Esophagus (tissue), 2 donors: ENCODE data around the gene MSI2. TPM values are rescaled to one million over a fixed set of nuclear protein-coding genes. Genes with fewer than 3 reads are reported as not detected.

ENCODE experiments used
- H3K27ac ChIP-seq, 2 donors: one replicate each; pipeline ENCODE4 v1.5.1; 2013; ENCODE audit warnings: low read depth in 2 of 2, mild to moderate bottlenecking in 2 of 2, inconsistent platforms in 1 of 2, low read length in 1 of 2, moderate library complexity in 1 of 2
- H3K27me3 ChIP-seq, 2 donors: one replicate each; pipeline ENCODE4 v1.6.1; 2013; ENCODE audit warnings: low read length in 2 of 2, control low read depth in 1 of 2, mild to moderate bottlenecking in 1 of 2; ENCODE audit not compliant: insufficient read depth in 2 of 2, control insufficient read depth in 1 of 2
- H3K36me3 ChIP-seq, 2 donors: one replicate each; pipeline ENCODE4 v1.6.1; 2013; ENCODE audit warnings: low read length in 1 of 2; ENCODE audit not compliant: control insufficient read depth in 2 of 2, insufficient read depth in 2 of 2
- H3K4me1 ChIP-seq, 2 donors: one replicate each; pipeline ENCODE4 v1.6.1; 2013; ENCODE audit warnings: low read length in 1 of 2; ENCODE audit not compliant: control insufficient read depth in 2 of 2, insufficient read depth in 2 of 2
- H3K4me3 ChIP-seq, 2 donors: one replicate each; pipeline ENCODE4 v1.5.1; 2013; ENCODE audit warnings: low read length in 2 of 2, mild to moderate bottlenecking in 2 of 2, low read depth in 1 of 2, moderate library complexity in 1 of 2
- H3K9me3 ChIP-seq, 2 donors: one replicate each; pipeline ENCODE4 v1.6.1; 2013; ENCODE audit warnings: mild to moderate bottlenecking in 2 of 2, low read depth in 1 of 2, low read length in 1 of 2, moderate library complexity in 1 of 2; ENCODE audit not compliant: control insufficient read depth in 2 of 2, insufficient read depth in 1 of 2
- WGBS, 2 donors: extraction: QIAGEN DNeasy Blood & Tissue Kit; methylation state at CpG; one replicate each; pipeline ENCODE4 v1.1.7; 2013; 5-methylcytosine and 5-hydroxymethylcytosine counted together
- polyA plus RNA-seq, 2 donors: library from polyadenylated mRNA; stranded (reverse); fragments of 200-250 nt; gene quantifications; one replicate each; pipeline ENCODE4 v1.2.3, GENCODE V29; 2013
- donor health status: healthy with polysubstance abuse.
- donor health status: Bipolar disorder and iron deficiency.

Gene MSI2
- polyA plus RNA-seq, 2 donors, result 7.8 to 8.2 TPM

GRCh38 chr17:57665696-57666095 is 409.4 kb downstream of the MSI2 start:
- 77 to 84% methylated on average over 4 of the region's 4 CpGs for WGBS, 2 donors
- Histone ChIP-seq H3K27me3 (no peaks in the 10 kb centered on the region), H3K4me3 (no peak overlapping the region), H3K4me1 (peaks cover 0 to 5% of the 10 kb centered on the region in 2 donors), H3K36me3 (peaks cover 0 to 2% of the 10 kb centered on the region in 2 donors), H3K9me3 (no peaks in the 10 kb centered on the region), H3K27ac (peak overlapping the region in 1 of 2 donors; percentile 24)

GRCh38 chr17:57666201-57666870 is 410.0 kb downstream of the MSI2 start:
- 80 to 89% methylated on average over 5 of the region's 5 CpGs for WGBS, 2 donors

GRCh38 chr17:57666946-57667345 is 410.6 kb downstream of the MSI2 start:
- H3K36me3 ChIP-seq, result peaks cover 0 to 2% of the 10 kb centered on the region in 2 donors

More at GRCh38 chr17:57666201-57666870, 410.0 kb downstream of the MSI2 start:
- Histone ChIP-seq H3K27ac (no peak overlapping the region), H3K9me3 (no peaks in the 10 kb centered on the region), H3K4me3 (no peak overlapping the region), H3K36me3 (peaks cover 0 to 2% of the 10 kb centered on the region in 2 donors), H3K27me3 (no peaks in the 10 kb centered on the region), H3K4me1 (peaks cover 4 to 5% of the 10 kb centered on the region in 2 donors)

GRCh38 chr17:57667461-57667923 is 411.2 kb downstream of the MSI2 start:
- WGBS, 2 donors, result 84 to 93% methylated on average over 6 of the region's 6 CpGs
- Histone ChIP-seq H3K27me3 (no peaks in the 10 kb centered on the region), H3K4me1 (peaks cover 4 to 5% of the 10 kb centered on the region in 2 donors), H3K36me3 (peaks cover 0 to 2% of the 10 kb centered on the region in 2 donors), H3K27ac (no peak overlapping the region), H3K4me3 (no peak overlapping the region), H3K9me3 (no peaks in the 10 kb centered on the region)

More at GRCh38 chr17:57666946-57667345, 410.6 kb downstream of the MSI2 start:
- Histone ChIP-seq H3K27ac (peak overlapping the region in 1 of 2 donors; percentile 29), H3K9me3 (no peaks in the 10 kb centered on the region), H3K27me3 (no peaks in the 10 kb centered on the region), H3K4me3 (no peak overlapping the region), H3K4me1 (peaks cover 4 to 5% of the 10 kb centered on the region in 2 donors)
- WGBS, 2 donors, result 87 to 88% methylated on average over 6 of the region's 6 CpGs

- 92 to 93% methylated on average over 3 of the region's 3 CpGs for WGBS, 2 donors
- Histone ChIP-seq H3K9me3 (no peaks in the 10 kb centered on the region), H3K4me1 (peaks cover 4% of the 10 kb centered on the region in 2 donors), H3K4me3 (no peak overlapping the region), H3K27me3 (no peaks in the 10 kb centered on the region), H3K36me3 (peaks cover 0 to 2% of the 10 kb centered on the region in 2 donors), H3K27ac (no peak overlapping the region)
Observed at GRCh38 chr17:57668332-57668731, 412.0 kb downstream of the MSI2 start.

GRCh38 chr17:57669671-57670529 is 413.6 kb downstream of the MSI2 start:
- Histone ChIP-seq H3K36me3 (peaks cover 0 to 2% of the 10 kb centered on the region in 2 donors), H3K4me3 (no peak overlapping the region), H3K4me1 (peaks cover 0 to 4% of the 10 kb centered on the region in 2 donors), H3K27me3 (no peaks in the 10 kb centered on the region), H3K9me3 (no peaks in the 10 kb centered on the region), H3K27ac (no peak overlapping the region)
- 87 to 91% methylated on average over 10 of the region's 10 CpGs for WGBS, 2 donors

GRCh38 chr17:57670769-57671569 is 414.6 kb downstream of the MSI2 start:
- Histone ChIP-seq H3K4me3 (no peak overlapping the region), H3K9me3 (no peaks in the 10 kb centered on the region), H3K27me3 (no peaks in the 10 kb centered on the region), H3K36me3 (peaks cover 4 to 5% of the 10 kb centered on the region in 2 donors), H3K4me1 (peaks cover 0 to 4% of the 10 kb centered on the region in 2 donors), H3K27ac (no peak overlapping the region)
- WGBS, 2 donors, result 81 to 82% methylated on average over 8 of the region's 8 CpGs

- Histone ChIP-seq H3K9me3 (no peaks in the 10 kb centered on the region), H3K27ac (no peak overlapping the region), H3K4me1 (peaks cover 0 to 4% of the 10 kb centered on the region in 2 donors), H3K4me3 (no peak overlapping the region), H3K36me3 (peaks cover 4 to 7% of the 10 kb centered on the region in 2 donors), H3K27me3 (no peaks in the 10 kb centered on the region)
- WGBS, 2 donors, result 31 to 40% methylated on average over 21 of the region's 21 CpGs
Observed at GRCh38 chr17:57671667-57672632, 415.6 kb downstream of the MSI2 start.
